ENCODE measurements around the gene VTCN1. TPM values are rescaled to one million over a fixed set of nuclear protein-coding genes. Genes with fewer than 3 reads are reported as not detected.

VTCN1 gene
- total RNA-seq, 3 donors from 2014 or later, result not detected

- ATAC-seq (no peak), DNase-seq (no peak)
- H3K4me1 ChIP-seq (ENCODE audit: low read depth), result no peaks in the 10 kb centered on the region
- TF ChIP-seq, protein P1, sequence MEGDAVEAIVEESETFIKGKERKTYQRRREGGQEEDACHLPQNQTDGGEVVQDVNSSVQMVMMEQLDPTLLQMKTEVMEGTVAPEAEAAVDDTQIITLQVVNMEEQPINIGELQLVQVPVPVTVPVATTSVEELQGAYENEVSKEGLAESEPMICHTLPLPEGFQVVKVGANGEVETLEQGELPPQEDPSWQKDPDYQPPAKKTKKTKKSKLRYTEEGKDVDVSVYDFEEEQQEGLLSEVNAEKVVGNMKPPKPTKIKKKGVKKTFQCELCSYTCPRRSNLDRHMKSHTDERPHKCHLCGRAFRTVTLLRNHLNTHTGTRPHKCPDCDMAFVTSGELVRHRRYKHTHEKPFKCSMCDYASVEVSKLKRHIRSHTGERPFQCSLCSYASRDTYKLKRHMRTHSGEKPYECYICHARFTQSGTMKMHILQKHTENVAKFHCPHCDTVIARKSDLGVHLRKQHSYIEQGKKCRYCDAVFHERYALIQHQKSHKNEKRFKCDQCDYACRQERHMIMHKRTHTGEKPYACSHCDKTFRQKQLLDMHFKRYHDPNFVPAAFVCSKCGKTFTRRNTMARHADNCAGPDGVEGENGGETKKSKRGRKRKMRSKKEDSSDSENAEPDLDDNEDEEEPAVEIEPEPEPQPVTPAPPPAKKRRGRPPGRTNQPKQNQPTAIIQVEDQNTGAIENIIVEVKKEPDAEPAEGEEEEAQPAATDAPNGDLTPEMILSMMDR (IDR thresholded peaks at IDR 0.05), result no peak
- H3K4me3 ChIP-seq, result no peak overlapping the region
- intact Hi-C loops (cut with DNase I, micrococcal nuclease), result no loop called here
- H3K36me3 ChIP-seq (ENCODE audit: low read depth), result no peaks in the 10 kb centered on the region
- no peaks in the 10 kb centered on the region for H3K9me3 ChIP-seq
Observed at GRCh38 chr1:117180147-117180967, 30.4 kb downstream of the VTCN1 start.

DNA sequence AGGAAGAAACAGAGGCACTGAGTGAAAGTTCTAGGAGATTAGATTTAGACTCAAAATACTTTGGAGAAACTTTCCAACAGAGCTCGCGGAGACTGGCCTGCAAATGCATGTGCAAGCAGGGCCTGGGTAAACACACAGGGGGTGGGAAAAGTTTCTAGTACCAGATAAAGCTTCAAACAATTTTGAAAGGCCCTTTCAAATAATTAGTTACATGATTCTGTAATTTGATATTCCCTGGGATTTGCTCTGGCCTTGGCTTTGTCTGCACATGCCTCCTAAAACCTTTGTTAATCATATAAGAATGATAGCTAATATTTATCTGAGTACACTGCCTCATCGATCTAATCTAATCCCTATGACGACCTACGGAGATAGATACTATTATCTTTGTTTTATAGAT lies 31.3 kb downstream of the VTCN1 start:
- no peak for ATAC-seq
- TF ChIP-seq, protein P1 (IDR thresholded peaks at IDR 0.05), result no peak
- Histone ChIP-seq H3K4me3 (no peak overlapping the region), H3K36me3 (ENCODE audit: low read depth) (no peaks in the 10 kb centered on the region), H3K9me3 (no peaks in the 10 kb centered on the region), H3K4me1 (ENCODE audit: low read depth) (no peaks in the 10 kb centered on the region)
- intact Hi-C loops (cut with DNase I, micrococcal nuclease), result no loop called here
- DNase-seq, result no peak

DNA sequence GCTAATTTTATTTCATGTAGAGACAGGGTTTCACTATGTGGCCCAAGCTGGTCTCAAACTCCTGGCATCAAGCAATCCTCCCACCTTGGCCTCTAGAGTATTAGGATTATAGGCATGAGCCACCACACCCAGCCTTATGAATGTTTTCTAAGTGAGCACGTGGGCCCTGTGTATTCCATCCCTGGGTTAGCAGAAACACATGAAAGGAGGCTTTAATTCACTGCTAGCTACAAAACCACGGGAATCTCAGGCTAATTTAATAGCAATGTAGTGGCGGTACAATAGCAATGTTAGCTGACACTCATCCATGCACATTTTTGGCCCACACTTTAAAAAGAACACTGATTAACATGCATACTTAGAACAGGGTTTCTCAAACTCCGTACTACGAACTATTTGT lies 32.0 kb downstream of the VTCN1 start:
- Histone ChIP-seq H3K9me3 (no peaks in the 10 kb centered on the region), H3K36me3 (ENCODE audit: low read depth) (no peaks in the 10 kb centered on the region), H3K4me1 (ENCODE audit: low read depth) (no peaks in the 10 kb centered on the region), H3K4me3 (no peak overlapping the region)
- DNase-seq (no peak), ATAC-seq (no peak)
- intact Hi-C loops (cut with DNase I, micrococcal nuclease), result no loop called here
- TF ChIP-seq, protein P1 (IDR thresholded peaks at IDR 0.05), result no peak

GRCh38 chr1:117177376-117177775 lies 33.4 kb downstream of the VTCN1 start:
- Histone ChIP-seq H3K4me3 (no peak overlapping the region), H3K36me3 (ENCODE audit: low read depth) (no peaks in the 10 kb centered on the region), H3K4me1 (ENCODE audit: low read depth) (no peaks in the 10 kb centered on the region), H3K9me3 (no peaks in the 10 kb centered on the region)
- TF ChIP-seq, protein P1 (IDR thresholded peaks at IDR 0.05), result no peak
- intact Hi-C loops (cut with DNase I, micrococcal nuclease), result no loop called here
- ATAC-seq, result no peak
- no peak for DNase-seq

GRCh38 chr1:117176579-117176978 lies 34.1 kb downstream of the VTCN1 start:
- H3K4me3 ChIP-seq, result no peak overlapping the region
- TF ChIP-seq, protein P1 (IDR thresholded peaks at IDR 0.05), result no peak
- no peaks in the 10 kb centered on the region for H3K36me3 ChIP-seq (ENCODE audit: low read depth)
- no peaks in the 10 kb centered on the region for H3K9me3 ChIP-seq
- DNase-seq, result no peak
- H3K4me1 ChIP-seq (ENCODE audit: low read depth), result no peaks in the 10 kb centered on the region
- intact Hi-C loops (cut with DNase I, micrococcal nuclease), result no loop called here
- no peak for ATAC-seq
